ENCODE measurements around the gene WSB2.
"Not testable (repeated sequence)": the region's sequence is repeated elsewhere in the genome, so short reads cannot be mapped to it uniquely, and the experiment has no call there.

WSB2 gene

DNA sequence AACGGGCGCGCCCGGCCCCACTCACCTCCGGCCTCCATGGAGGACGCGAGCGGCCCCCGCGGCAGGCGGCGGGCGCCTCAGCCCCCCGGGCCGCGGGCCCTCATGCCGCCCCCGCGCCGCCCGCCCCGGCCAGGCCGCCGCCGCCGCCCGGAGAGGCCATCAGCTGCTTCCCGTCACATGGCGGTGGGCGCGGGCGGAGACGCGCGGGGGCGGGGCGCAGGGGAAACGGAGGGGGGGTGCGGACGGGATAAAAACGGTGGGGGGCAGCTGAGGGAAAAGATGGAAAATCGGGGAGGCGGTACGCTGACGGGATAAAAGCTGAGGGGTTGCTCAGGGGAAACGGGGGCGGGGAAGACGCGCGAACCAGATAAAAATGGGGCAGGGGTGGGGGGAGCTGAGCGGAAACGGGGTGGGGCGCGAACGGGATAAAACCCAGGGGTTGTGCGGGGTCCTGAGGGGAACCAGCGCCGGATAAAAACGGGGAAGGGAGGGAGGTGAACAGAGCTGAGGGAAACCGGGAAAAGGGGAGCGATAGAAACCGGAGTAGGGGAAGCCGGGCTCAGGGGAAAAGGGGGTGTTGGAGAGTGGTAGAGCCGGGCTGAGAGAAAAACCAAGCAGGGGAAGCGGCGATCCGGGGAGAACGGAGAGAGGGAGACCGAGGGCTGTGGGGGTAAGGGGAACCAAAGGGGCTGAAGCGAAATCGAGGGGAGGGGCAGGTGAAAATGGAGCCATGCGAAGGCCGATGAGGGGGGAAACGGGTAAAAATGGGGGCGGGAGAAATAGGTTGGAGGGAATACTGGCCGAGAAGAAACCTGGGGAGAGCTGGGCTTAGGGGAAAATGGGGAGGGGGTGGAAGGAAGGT is at the start of gene WSB2:
TSS of gene WSB2 (minus strand) at position 169 of the 862 bp plus-strand sequence. CDS start at position 38, 131 bp downstream.
- DNase-seq: peak; percentile 91

GRCh38 chr12:118109088-118109487 is 48.1 kb upstream of the WSB2 start:
- no peak for DNase-seq

- DNase-seq: no peak
Observed at GRCh38 chr12:118107694-118108093, 46.7 kb upstream of the WSB2 start.

GRCh38 chr12:118107011-118107410 is 46.0 kb upstream of the WSB2 start:
- no peak for DNase-seq

DNA sequence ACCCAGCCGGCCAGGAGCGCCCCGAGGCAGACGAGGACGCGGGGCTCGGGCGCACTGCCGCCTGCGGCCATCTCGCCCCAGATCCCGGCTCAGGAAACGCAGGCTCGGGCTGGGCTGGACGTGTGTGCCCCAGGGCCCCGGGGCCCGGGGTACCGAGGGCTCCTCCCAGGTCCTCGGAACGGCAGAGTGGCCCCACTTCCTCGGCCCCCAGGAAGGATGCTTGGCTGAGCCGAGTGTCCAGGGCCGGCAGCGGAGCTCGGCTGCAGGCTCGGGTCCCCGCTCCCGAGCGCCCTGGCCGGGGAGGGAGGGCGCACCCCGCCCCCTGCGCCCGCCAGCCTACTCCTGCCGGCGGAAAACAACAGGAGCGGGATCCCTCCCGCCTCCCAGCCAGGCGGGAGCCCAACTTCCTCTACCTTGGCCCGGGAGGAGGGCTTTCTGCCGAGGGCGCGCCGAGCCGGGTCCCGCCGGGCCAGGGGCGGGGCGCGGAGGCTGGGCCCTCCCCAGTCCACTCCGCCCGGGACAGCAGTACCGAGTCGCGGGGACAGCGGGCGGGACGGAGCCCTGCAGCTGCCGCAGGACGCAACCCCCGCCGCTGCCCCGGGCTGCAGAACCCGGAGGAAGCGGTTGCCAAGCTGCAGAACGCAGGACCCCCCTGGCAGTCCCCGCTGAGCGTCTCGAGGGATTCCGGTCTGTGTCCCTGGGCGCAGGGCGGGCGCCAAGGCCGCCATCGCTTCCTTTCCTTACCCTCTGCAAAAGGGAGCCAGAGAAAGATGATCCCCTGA is 42.8 kb upstream of the WSB2 start, which contains the start of gene VSIG10:
TSS of gene VSIG10 (minus strand) at position 411 of the 782 bp plus-strand sequence. CDS start at position 71, 340 bp downstream.
- peak; percentile 71 for DNase-seq

- DNase-seq: peak; percentile 54
Observed at GRCh38 chr12:118103201-118103600, 42.2 kb upstream of the WSB2 start.

GRCh38 chr12:118102609-118103008 is 41.6 kb upstream of the WSB2 start:
- DNase-seq: no peak

DNA sequence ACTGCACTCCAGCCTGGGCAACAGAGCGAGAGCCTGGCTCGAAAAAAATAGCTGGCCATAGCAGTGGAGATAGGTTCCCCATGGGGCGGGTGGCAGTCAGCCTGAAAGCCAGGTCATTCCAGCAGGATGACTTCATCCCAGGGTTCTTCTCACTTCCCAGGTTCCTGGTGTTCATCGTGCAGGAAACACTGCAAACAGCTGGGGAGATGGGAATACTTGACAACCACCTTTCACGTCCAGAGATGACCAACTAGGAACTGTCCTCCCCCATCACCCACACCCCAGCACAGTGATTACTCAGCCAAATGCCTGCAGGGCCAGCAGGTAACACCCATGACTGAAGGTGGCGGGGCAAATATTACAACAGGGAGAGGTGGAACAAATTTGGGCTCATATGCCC is 41.1 kb upstream of the WSB2 start:
- no peak for DNase-seq

DNA sequence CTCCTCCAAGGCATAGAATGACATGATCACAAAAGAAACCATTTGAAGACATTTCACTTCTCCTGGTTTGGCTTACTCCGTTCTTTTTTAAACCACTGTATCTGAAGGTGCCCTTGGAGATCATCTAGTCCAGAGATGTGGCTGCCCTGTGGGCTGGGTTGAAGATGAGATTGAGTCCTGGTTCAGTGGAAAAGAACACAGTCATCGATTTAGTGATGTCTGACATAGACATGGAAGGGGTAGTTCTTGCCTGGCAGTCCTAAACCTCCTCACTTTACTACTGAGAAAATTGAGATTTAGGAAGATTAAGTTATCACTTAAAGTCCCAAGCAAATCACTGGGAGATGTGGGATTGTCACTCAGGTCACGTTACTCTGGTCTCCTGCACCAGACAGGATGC is 40.1 kb upstream of the WSB2 start:
- DNase-seq: no peak

GRCh38 chr12:118098911-118099671 is 38.1 kb upstream of the WSB2 start:
- no peak for DNase-seq

GRCh38 chr12:118098401-118098800 is 37.4 kb upstream of the WSB2 start:
- DNase-seq: no peak

GRCh38 chr12:118094039-118094438 is 33.1 kb upstream of the WSB2 start:
- DNase-seq: no peak

DNA sequence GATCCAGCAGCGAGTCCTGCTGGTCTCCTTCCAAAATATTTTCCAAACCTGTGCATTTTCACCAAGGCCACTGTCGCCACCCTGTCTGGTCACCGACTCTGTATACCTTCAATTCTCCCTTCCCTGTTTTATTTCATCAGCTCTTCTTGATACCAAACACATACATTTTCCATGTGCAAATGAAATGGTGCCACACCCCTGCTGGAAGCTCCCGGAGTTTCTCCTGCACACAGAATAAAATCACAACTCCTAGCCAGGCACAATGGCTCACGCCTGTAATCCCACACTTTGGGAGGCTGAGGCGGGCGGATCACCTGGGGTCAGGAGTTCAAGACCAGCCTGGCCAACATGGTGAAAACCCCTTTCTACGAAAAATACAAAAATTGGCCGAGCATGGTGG is 28.8 kb upstream of the WSB2 start:
- DNase-seq: no peak

- DNase-seq: no peak
Observed at GRCh38 chr12:118082161-118082560, 21.2 kb upstream of the WSB2 start.

GRCh38 chr12:118081521-118081920 is 20.5 kb upstream of the WSB2 start:
- DNase-seq: not testable (repeated sequence)

GRCh38 chr12:118073768-118074167 is 12.8 kb upstream of the WSB2 start:
- no peak for DNase-seq

DNA sequence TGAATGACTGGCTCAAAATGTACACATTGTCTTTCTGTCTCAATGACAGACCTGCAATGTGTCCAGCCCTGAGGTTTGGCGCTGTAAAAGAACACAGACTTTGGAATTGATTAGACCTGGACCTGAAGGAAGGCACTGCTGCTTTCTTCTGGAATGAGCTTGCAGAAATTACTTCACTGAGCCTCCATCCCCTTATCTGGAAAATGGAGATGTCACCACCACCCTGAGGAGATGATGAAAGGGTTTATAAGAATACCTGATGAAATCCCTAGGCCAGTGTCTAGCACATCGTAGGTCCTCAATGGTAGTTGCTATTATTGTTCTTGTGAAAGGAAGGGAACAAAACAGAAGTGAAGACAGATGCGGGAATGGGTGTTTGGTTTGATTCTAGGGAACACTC is 9.7 kb upstream of the WSB2 start:
- no peak for DNase-seq

GRCh38 chr12:118068445-118068844 is 7.5 kb upstream of the WSB2 start:
- no peak for DNase-seq

DNA sequence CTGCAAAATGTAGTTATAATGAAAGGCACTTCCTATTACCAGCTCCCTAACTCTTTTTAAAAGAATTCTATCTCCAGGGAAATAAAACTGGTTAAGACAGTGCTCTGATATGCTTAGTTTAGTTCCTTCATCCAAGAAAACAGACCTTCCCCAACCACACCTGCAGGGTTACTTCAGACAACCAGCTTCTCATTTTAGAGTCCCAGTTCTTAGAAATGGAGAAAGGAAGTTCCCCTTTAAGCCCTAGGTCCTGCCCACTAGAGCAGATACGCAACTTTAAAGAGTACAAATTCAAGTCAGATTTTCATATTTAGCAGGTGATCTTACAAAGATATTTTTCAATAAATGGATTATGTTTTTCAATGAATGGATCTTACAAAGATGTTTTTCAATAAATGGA is 4.4 kb upstream of the WSB2 start:
- no peak for DNase-seq

- DNase-seq: no peak
Observed at GRCh38 chr12:118064608-118065007, 3.6 kb upstream of the WSB2 start.

DNA sequence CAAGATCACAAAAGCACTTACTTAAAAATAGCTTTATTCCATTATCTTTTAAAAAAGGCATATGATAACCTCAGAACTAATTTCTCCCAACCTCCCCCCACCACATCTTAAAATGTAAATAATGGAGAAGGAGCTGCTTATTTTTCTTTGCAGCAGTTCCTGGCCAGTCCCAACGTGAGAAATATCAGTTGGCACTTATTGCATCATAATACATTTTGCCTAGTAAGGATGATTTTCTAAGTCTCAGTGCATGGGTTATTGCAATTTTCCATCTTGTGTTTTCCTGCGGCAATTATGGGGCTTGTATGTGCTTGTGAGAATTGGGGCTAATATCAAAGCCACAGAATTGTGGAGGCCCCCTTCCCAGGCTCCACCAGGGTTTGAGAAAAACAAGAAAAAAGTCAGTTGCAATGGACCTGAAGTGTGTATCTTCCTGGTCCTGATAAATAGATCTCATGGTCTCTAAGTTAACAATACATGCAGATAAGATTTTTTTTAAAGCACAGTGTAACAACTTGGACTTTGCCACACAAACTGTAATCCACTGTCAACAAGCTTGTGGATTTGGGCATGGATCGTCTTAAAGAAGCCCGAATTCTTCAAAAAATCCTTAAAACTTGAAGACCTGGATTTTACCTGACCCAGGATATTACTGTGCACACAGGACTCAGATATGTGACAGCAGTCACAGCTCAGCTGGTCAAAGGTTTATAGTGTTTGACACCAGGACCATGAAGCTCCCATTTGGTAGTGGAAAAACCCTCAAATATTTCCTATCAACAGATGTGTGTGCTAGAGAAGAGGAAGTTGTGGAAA is 2.8 kb upstream of the WSB2 start:
- DNase-seq: no peak
